ENCODE measurements around the gene GP2. TPM values are rescaled to one million over a fixed set of nuclear protein-coding genes. Genes with fewer than 3 reads are reported as not detected.

GP2 gene
- not detected in 2 replicates for total RNA-seq (2022)
- Bru-seq, nascent RNA, result not detected
- BruChase-seq, experiment 1, labeled RNA remaining after a 2-hour chase, result not detected
- BruChase-seq, experiment 2, labeled RNA remaining after a 6-hour chase, result percentile 9 among the genes with signal in this experiment
- long read RNA-seq, result 0 reads

DNA sequence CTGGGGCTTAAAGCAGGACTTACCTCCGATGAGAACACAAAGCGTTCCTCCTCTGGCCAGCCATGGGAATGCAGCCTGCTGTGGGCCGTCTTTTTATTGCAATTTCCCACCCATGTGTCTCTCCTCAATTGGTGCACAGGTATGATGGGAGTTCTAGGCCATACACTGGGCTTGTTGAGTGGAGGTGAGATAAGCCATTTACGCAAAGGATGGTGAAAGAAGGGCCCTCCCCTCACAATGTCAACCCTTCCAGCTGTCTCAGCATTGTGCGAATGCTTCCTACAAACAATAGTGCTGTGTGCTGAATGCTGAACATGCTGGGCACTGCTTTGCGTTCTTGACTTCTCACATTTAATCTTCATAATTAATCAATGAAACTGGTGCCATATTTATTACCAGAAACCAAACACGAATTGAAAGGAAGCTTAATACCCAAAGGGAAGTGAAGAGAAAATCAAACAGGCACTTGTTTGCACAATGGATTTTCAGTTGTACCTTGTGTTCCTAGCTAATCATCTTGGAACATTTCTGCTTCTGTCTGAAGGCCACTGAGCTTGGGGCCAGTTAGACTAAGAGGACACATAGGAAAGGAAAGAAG is at the start of gene GP2:
TSS of gene GP2 (minus strand) at position 70 of the 598 bp plus-strand sequence. CDS start 1,082 bp downstream, outside the sequence.
- TF ChIP-seq CTCF (IDR thresholded peaks at IDR 0.05; ENCODE audit: insufficient read depth in 1 of 2, low read depth in 1 of 2, low read length in 1 of 2, severe bottlenecking in 1 of 2, unreplicated experiment in 1 of 2), result no peak
- H3K4me1 Mint-ChIP-seq (ENCODE audit: low read depth, unreplicated experiment), result no peaks in the 10 kb centered on the region

DNA sequence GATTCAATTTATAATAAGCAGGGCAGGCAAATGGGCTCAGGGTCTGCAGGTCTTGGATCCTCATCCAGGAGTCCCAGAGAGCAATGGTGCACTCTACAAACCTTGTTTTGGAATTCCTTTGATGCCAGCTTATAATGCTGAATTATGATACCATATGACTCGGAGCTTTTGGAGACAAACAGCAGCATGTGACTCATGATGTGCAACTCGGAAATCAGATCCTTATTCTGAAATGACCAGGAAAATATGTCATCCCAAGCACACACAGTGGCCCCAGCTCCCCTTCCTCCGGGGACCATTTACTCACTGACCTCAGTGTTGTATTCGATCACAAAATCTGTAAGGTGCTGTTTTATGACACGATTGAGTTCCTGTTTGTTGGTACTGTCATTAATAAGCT is 45.4 kb upstream of the GP2 start:
- BruUV-seq (replicated peaks), result no TSS peak
- no peak for TF ChIP-seq CTCF (IDR thresholded peaks at IDR 0.05; ENCODE audit: insufficient read depth in 1 of 2, low read depth in 1 of 2, low read length in 1 of 2, severe bottlenecking in 1 of 2, unreplicated experiment in 1 of 2)
- no peaks in the 10 kb centered on the region for H3K4me1 Mint-ChIP-seq (ENCODE audit: low read depth, unreplicated experiment)

More for the DNA sequence above, at the start of gene GP2:
- ChIA-PET CTCF (no interaction called here), POLR2A (no interaction called here)
- H3K27me3 Mint-ChIP-seq (ENCODE audit: insufficient read depth, unreplicated experiment), result peaks cover 6% of the 10 kb centered on the region
- H3K9me3 Mint-ChIP-seq (ENCODE audit: unreplicated experiment), result no peaks in the 10 kb centered on the region
- no peaks in the 10 kb centered on the region for H3K9me3 ChIP-seq
- intact Hi-C loops (cut with micrococcal nuclease; ENCODE audit: unreplicated experiment), result no loop called here
- no peak within 1 kb of the TSS for H3K4me3 Mint-ChIP-seq (ENCODE audit: unreplicated experiment)
- H3K4me3 ChIP-seq (ENCODE audit: low read depth, low read length), result no peak within 1 kb of the TSS
- DNase-seq, result no peak
- no peak within 1 kb of the TSS for H3K27ac Mint-ChIP-seq (ENCODE audit: unreplicated experiment)
- no peaks in the 10 kb centered on the region for H3K36me3 ChIP-seq (ENCODE audit: control insufficient read depth, insufficient read depth, low read length)
- no peaks in the 10 kb centered on the region; the same call in 1 of the 2 replicates for H3K4me1 ChIP-seq
- BruUV-seq (replicated peaks), result no TSS peak
- H3K27me3 ChIP-seq (replicated peaks; ENCODE audit: control insufficient read depth, insufficient read depth, low read length), result no peaks in the 10 kb centered on the region; the same call in 1 of the 2 replicates
- H3K36me3 Mint-ChIP-seq (ENCODE audit: insufficient read depth, unreplicated experiment), result no peaks in the 10 kb centered on the region

GRCh38 chr16:20369452-20370054 is 42.2 kb upstream of the GP2 start:
- Mint-ChIP-seq H3K4me1 (ENCODE audit: low read depth, unreplicated experiment) (no peaks in the 10 kb centered on the region), H3K9me3 (ENCODE audit: unreplicated experiment) (no peaks in the 10 kb centered on the region), H3K27me3 (ENCODE audit: insufficient read depth, unreplicated experiment) (peaks cover 23% of the 10 kb centered on the region), H3K36me3 (ENCODE audit: insufficient read depth, unreplicated experiment) (no peaks in the 10 kb centered on the region), H3K27ac (ENCODE audit: unreplicated experiment) (no peak overlapping the region), H3K4me3 (ENCODE audit: unreplicated experiment) (no peak overlapping the region)
- Histone ChIP-seq H3K36me3 (ENCODE audit: control insufficient read depth, insufficient read depth, low read length) (no peaks in the 10 kb centered on the region), H3K9me3 (no peaks in the 10 kb centered on the region), H3K27me3 (replicated peaks; ENCODE audit: control insufficient read depth, insufficient read depth, low read length) (no peaks in the 10 kb centered on the region), H3K4me1 (no peaks in the 10 kb centered on the region), H3K4me3 (ENCODE audit: low read depth, low read length) (no peak overlapping the region)
- intact Hi-C loops (cut with micrococcal nuclease; ENCODE audit: unreplicated experiment), result no loop called here
- ChIA-PET POLR2A (no interaction called here), CTCF (no interaction called here)
- no TSS peak for BruUV-seq (replicated peaks)
- DNase-seq, result no peak
- TF ChIP-seq CTCF (IDR thresholded peaks at IDR 0.05; ENCODE audit: insufficient read depth in 1 of 2, low read depth in 1 of 2, low read length in 1 of 2, severe bottlenecking in 1 of 2, unreplicated experiment in 1 of 2), result no peak

More for the DNA sequence above, 45.4 kb upstream of the GP2 start:
- intact Hi-C loops (cut with micrococcal nuclease; ENCODE audit: unreplicated experiment), result no loop called here
- POLR2A ChIA-PET, result no interaction called here
- Mint-ChIP-seq H3K9me3 (ENCODE audit: unreplicated experiment) (no peaks in the 10 kb centered on the region), H3K27me3 (ENCODE audit: insufficient read depth, unreplicated experiment) (peaks cover 15% of the 10 kb centered on the region), H3K4me3 (ENCODE audit: unreplicated experiment) (no peak overlapping the region), H3K36me3 (ENCODE audit: insufficient read depth, unreplicated experiment) (no peaks in the 10 kb centered on the region), H3K27ac (ENCODE audit: unreplicated experiment) (no peak overlapping the region)
- Histone ChIP-seq H3K9me3 (no peaks in the 10 kb centered on the region), H3K27me3 (replicated peaks; ENCODE audit: control insufficient read depth, insufficient read depth, low read length) (no peaks in the 10 kb centered on the region), H3K4me1 (no peaks in the 10 kb centered on the region), H3K4me3 (ENCODE audit: low read depth, low read length) (no peak overlapping the region), H3K36me3 (ENCODE audit: control insufficient read depth, insufficient read depth, low read length) (no peaks in the 10 kb centered on the region)
- DNase-seq, result no peak
- CTCF ChIA-PET, result no interaction called here
